ENCODE results near the gene ACOT7.
"Not testable (repeated sequence)": the region's sequence is repeated elsewhere in the genome, so short reads cannot be mapped to it uniquely, and the experiment has no call there.

ACOT7 gene

GRCh38 chr1:6393400-6394187 is at the start of gene ACOT7:
Gene ACOT7, minus strand, starts transcription at chr1:6393767. Its CDS starts 368 bp downstream, at chr1:6393399.
- DNase-seq (ENCODE audit: low spot score): peak; percentile 97
- in situ Hi-C loops (cut with MboI; ENCODE audit: low sequenced_read_pairs, unreplicated experiment): no loop called here
- no peak for TF ChIP-seq CTCF (IDR thresholded peaks at IDR 0.05; ENCODE audit: borderline replicate concordance, control extremely low read depth, extremely low read depth, insufficient read depth, missing control alignments)

- in situ Hi-C loops (cut with MboI; ENCODE audit: low sequenced_read_pairs, unreplicated experiment): no loop called here
- DNase-seq (ENCODE audit: low spot score): no peak
- TF ChIP-seq CTCF (IDR thresholded peaks at IDR 0.05; ENCODE audit: borderline replicate concordance, control extremely low read depth, extremely low read depth, insufficient read depth, missing control alignments): no peak
Observed at GRCh38 chr1:6441586-6441985, 48.0 kb upstream of the ACOT7 start.

- peak; percentile 29 for TF ChIP-seq CTCF (IDR thresholded peaks at IDR 0.05; ENCODE audit: borderline replicate concordance, control extremely low read depth, extremely low read depth, insufficient read depth, missing control alignments)
- peak; percentile 76 for DNase-seq (ENCODE audit: low spot score)
- in situ Hi-C loops (cut with MboI; ENCODE audit: low sequenced_read_pairs, unreplicated experiment): no loop called here
Observed at GRCh38 chr1:6440198-6441126, 46.9 kb upstream of the ACOT7 start.

- peak; percentile 93 for TF ChIP-seq CTCF (IDR thresholded peaks at IDR 0.05; ENCODE audit: borderline replicate concordance, control extremely low read depth, extremely low read depth, insufficient read depth, missing control alignments)
- DNase-seq (ENCODE audit: low spot score): peak; percentile 92
- in situ Hi-C loops (cut with MboI; ENCODE audit: low sequenced_read_pairs, unreplicated experiment): no loop called here
Observed at GRCh38 chr1:6438047-6438525, 44.5 kb upstream of the ACOT7 start.

- DNase-seq (ENCODE audit: low spot score): not testable (repeated sequence)
Observed at GRCh38 chr1:6437012-6437700, 43.6 kb upstream of the ACOT7 start.

GRCh38 chr1:6436277-6436676 is 42.7 kb upstream of the ACOT7 start:
- DNase-seq (ENCODE audit: low spot score); in situ Hi-C loops (cut with MboI; ENCODE audit: low sequenced_read_pairs, unreplicated experiment): not testable (repeated sequence)

More at GRCh38 chr1:6437012-6437700, 43.6 kb upstream of the ACOT7 start:
- in situ Hi-C loops (cut with MboI; ENCODE audit: low sequenced_read_pairs, unreplicated experiment): not testable (repeated sequence)

- TF ChIP-seq CTCF (IDR thresholded peaks at IDR 0.05; ENCODE audit: borderline replicate concordance, control extremely low read depth, extremely low read depth, insufficient read depth, missing control alignments): no peak
- in situ Hi-C loops (cut with MboI; ENCODE audit: low sequenced_read_pairs, unreplicated experiment): no loop called here
- DNase-seq (ENCODE audit: low spot score): no peak
Observed at GRCh38 chr1:6435547-6435946, 42.0 kb upstream of the ACOT7 start.

Measured in GM13976 (cell line).